ENCODE results near the gene HNF1A. TPM values are rescaled to one million over a fixed set of nuclear protein-coding genes. Genes with fewer than 3 reads are reported as not detected.

The HNF1A gene
- total and polyA plus RNA-seq, 2 of the 13 experiments (the other 11 are each of a cell fraction or from before 2014, with no cell fraction given) = 13.4 to 34.7 TPM

DNA sequence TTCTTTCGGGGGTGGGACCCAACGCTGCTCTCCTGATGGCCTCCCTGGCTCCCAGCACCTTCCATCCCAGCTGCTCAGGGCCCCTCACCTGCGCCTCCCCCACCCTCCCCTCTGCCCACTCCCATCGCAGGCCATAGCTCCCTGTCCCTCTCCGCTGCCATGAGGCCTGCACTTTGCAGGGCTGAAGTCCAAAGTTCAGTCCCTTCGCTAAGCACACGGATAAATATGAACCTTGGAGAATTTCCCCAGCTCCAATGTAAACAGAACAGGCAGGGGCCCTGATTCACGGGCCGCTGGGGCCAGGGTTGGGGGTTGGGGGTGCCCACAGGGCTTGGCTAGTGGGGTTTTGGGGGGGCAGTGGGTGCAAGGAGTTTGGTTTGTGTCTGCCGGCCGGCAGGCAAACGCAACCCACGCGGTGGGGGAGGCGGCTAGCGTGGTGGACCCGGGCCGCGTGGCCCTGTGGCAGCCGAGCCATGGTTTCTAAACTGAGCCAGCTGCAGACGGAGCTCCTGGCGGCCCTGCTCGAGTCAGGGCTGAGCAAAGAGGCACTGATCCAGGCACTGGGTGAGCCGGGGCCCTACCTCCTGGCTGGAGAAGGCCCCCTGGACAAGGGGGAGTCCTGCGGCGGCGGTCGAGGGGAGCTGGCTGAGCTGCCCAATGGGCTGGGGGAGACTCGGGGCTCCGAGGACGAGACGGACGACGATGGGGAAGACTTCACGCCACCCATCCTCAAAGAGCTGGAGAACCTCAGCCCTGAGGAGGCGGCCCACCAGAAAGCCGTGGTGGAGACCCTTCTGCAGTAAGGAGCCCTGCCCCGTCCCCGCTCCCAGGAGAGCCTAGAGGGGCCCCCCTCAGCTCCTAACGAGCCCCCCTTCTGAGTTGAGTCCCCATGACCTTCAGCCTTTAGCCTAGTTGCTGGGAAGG lies at the start of gene HNF1A (continued):
- TF ChIP-seq U2AF2 (IDR thresholded peaks at IDR 0.05; ENCODE audit: low read depth, low read length) (no peak), KLF15 (CRISPR knock-in tag; IDR thresholded peaks at IDR 0.05; ENCODE audit: borderline replicate concordance) (no peak), ZBTB34 (CRISPR knock-in tag; IDR thresholded peaks at IDR 0.05) (no peak), ZNF556 (CRISPR knock-in tag; IDR thresholded peaks at IDR 0.05; ENCODE audit: borderline replicate concordance) (peak; percentile 91), GPN1 (CRISPR knock-in tag; IDR thresholded peaks at IDR 0.05; ENCODE audit: borderline replicate concordance) (no peak), ZNF572 (CRISPR knock-in tag; IDR thresholded peaks at IDR 0.05) (0 out of 2 replicates have a peak, but pooled peaks have one; percentile 34), RARA (CRISPR knock-in tag; IDR thresholded peaks at IDR 0.05) (peak; percentile 78), CCAR2 (optimal IDR thresholded peaks at IDR 0.05; ENCODE audit: low read depth, low read length) (no peak), CC2D1A (CRISPR knock-in tag; IDR thresholded peaks at IDR 0.05) (no peak), MTA1 (CRISPR knock-in tag; IDR thresholded peaks at IDR 0.05; ENCODE audit: borderline replicate concordance) (peak; percentile 98), RFX5 (IDR thresholded peaks at IDR 0.05; ENCODE audit: low read depth, low read length) (0 out of 2 replicates have a peak, but pooled peaks have one; percentile 4), ZNF879 (CRISPR knock-in tag; IDR thresholded peaks at IDR 0.05) (peak; percentile 86; the same call in 1 of the 2 replicates), ZEB1 (IDR thresholded peaks at IDR 0.05; ENCODE audit: insufficient replicate concordance, low read depth) (peak; percentile 81), GATA4 (IDR thresholded peaks at IDR 0.05; ENCODE audit: borderline replicate concordance, low read depth) (peak; percentile 74; the same call in 1 of the 2 replicates), ZNF331 (CRISPR knock-in tag; IDR thresholded peaks at IDR 0.05) (peak; percentile 70; the same call in 1 of the 2 replicates), WIZ (CRISPR knock-in tag; IDR thresholded peaks at IDR 0.05) (no peak)
- TF ChIP-seq, protein P1, sequence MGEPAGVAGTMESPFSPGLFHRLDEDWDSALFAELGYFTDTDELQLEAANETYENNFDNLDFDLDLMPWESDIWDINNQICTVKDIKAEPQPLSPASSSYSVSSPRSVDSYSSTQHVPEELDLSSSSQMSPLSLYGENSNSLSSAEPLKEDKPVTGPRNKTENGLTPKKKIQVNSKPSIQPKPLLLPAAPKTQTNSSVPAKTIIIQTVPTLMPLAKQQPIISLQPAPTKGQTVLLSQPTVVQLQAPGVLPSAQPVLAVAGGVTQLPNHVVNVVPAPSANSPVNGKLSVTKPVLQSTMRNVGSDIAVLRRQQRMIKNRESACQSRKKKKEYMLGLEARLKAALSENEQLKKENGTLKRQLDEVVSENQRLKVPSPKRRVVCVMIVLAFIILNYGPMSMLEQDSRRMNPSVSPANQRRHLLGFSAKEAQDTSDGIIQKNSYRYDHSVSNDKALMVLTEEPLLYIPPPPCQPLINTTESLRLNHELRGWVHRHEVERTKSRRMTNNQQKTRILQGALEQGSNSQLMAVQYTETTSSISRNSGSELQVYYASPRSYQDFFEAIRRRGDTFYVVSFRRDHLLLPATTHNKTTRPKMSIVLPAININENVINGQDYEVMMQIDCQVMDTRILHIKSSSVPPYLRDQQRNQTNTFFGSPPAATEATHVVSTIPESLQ (CRISPR knock-in tag; conservative IDR thresholded peaks at IDR 0.05) = 0 out of 2 replicates have a peak, but pooled peaks have one; percentile 41
- TF ChIP-seq, protein P2, sequence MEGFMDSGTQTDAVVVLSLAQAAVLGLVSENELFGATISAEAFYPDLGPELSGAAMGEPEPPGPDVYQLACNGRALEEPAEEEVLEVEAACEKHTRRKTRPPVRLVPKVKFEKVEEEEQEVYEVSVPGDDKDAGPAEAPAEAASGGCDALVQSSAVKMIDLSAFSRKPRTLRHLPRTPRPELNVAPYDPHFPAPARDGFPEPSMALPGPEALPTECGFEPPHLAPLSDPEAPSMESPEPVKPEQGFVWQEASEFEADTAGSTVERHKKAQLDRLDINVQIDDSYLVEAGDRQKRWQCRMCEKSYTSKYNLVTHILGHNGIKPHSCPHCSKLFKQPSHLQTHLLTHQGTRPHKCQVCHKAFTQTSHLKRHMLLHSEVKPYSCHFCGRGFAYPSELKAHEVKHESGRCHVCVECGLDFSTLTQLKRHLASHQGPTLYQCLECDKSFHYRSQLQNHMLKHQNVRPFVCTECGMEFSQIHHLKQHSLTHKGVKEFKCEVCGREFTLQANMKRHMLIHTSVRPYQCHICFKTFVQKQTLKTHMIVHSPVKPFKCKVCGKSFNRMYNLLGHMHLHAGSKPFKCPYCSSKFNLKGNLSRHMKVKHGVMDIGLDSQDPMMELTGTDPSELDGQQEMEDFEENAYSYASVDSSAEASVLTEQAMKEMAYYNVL (CRISPR knock-in tag; IDR thresholded peaks at IDR 0.05; ENCODE audit: borderline replicate concordance) = peak; percentile 93
- TF ChIP-seq, protein P3, sequence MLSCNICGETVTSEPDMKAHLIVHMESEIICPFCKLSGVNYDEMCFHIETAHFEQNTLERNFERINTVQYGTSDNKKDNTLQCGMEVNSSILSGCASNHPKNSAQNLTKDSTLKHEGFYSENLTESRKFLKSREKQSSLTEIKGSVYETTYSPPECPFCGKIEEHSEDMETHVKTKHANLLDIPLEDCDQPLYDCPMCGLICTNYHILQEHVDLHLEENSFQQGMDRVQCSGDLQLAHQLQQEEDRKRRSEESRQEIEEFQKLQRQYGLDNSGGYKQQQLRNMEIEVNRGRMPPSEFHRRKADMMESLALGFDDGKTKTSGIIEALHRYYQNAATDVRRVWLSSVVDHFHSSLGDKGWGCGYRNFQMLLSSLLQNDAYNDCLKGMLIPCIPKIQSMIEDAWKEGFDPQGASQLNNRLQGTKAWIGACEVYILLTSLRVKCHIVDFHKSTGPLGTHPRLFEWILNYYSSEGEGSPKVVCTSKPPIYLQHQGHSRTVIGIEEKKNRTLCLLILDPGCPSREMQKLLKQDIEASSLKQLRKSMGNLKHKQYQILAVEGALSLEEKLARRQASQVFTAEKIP (CRISPR knock-in tag; IDR thresholded peaks at IDR 0.05; ENCODE audit: borderline replicate concordance) = no peak
- TF ChIP-seq, protein P4, sequence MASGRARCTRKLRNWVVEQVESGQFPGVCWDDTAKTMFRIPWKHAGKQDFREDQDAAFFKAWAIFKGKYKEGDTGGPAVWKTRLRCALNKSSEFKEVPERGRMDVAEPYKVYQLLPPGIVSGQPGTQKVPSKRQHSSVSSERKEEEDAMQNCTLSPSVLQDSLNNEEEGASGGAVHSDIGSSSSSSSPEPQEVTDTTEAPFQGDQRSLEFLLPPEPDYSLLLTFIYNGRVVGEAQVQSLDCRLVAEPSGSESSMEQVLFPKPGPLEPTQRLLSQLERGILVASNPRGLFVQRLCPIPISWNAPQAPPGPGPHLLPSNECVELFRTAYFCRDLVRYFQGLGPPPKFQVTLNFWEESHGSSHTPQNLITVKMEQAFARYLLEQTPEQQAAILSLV (CRISPR knock-in tag; IDR thresholded peaks at IDR 0.05; ENCODE audit: borderline replicate concordance) = peak; percentile 66; the same call in 1 of the 2 replicates

All from HepG2 (cell line).